ENCODE measurements around the gene KANSL1. TPM values are rescaled to one million over a fixed set of nuclear protein-coding genes. Genes with fewer than 3 reads are reported as not detected.

The KANSL1 gene
- total RNA-seq, 1 donor from 2014 or later = 102 TPM

DNA sequence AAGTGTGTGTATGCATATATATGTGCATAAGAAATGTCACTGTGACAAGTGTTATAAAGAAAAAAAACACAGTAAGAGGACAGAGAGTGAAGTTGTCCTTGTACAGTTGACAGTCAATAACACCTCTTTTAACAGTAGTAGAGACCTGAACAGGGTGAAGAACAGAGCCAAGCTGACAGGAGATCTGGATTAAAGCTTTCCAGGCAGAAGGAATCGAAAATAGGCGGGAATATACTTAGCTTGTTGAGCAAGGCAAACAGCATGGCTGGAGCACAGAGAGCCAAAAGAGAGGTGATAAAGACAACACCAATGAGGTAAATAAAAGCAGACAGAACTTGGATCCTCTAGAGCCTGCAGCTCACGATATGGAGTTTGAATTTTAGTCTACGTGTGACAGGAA is 64.8 kb downstream of the KANSL1 start:
- H3K27ac Mint-ChIP-seq (ENCODE audit: unreplicated experiment) = peak overlapping the region; percentile 11
- TF ChIP-seq, protein P1, sequence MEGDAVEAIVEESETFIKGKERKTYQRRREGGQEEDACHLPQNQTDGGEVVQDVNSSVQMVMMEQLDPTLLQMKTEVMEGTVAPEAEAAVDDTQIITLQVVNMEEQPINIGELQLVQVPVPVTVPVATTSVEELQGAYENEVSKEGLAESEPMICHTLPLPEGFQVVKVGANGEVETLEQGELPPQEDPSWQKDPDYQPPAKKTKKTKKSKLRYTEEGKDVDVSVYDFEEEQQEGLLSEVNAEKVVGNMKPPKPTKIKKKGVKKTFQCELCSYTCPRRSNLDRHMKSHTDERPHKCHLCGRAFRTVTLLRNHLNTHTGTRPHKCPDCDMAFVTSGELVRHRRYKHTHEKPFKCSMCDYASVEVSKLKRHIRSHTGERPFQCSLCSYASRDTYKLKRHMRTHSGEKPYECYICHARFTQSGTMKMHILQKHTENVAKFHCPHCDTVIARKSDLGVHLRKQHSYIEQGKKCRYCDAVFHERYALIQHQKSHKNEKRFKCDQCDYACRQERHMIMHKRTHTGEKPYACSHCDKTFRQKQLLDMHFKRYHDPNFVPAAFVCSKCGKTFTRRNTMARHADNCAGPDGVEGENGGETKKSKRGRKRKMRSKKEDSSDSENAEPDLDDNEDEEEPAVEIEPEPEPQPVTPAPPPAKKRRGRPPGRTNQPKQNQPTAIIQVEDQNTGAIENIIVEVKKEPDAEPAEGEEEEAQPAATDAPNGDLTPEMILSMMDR (IDR thresholded peaks at IDR 0.05) = no peak
- no peak overlapping the region for H3K4me3 Mint-ChIP-seq (ENCODE audit: unreplicated experiment)
- H3K4me1 Mint-ChIP-seq (ENCODE audit: unreplicated experiment) = peaks cover 39% of the 10 kb centered on the region
- H3K9me3 Mint-ChIP-seq (ENCODE audit: unreplicated experiment) = no peaks in the 10 kb centered on the region
- no peaks in the 10 kb centered on the region for H3K27me3 Mint-ChIP-seq (ENCODE audit: unreplicated experiment)
- peaks cover 5% of the 10 kb centered on the region for H3K36me3 Mint-ChIP-seq (ENCODE audit: unreplicated experiment)
- DNase-seq (ENCODE audit: extremely low spot score, unreplicated experiment) = no peak

DNA sequence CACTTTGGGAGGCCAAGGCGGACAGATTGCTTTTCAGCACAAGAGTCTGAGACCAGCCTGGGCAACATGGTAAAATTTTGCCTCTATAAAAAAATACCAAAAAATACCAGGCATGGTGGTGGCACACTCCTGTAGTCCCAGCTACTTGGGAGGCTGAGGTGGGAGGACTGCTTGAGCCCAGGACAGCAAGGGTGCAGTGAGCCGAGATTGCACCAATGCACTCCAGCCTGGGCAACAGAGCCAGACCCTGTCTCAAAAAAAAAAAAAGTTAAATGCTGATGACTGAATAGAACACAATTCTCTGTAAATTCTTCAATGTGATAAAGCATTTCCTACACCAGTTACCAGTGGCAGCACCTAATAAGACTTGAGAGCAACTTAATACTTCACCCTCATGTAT is 65.7 kb downstream of the KANSL1 start:
- Mint-ChIP-seq H3K4me1 (ENCODE audit: unreplicated experiment) (peaks cover 42% of the 10 kb centered on the region), H3K9me3 (ENCODE audit: unreplicated experiment) (no peaks in the 10 kb centered on the region), H3K36me3 (ENCODE audit: unreplicated experiment) (peaks cover 5% of the 10 kb centered on the region), H3K4me3 (ENCODE audit: unreplicated experiment) (no peak overlapping the region), H3K27ac (ENCODE audit: unreplicated experiment) (no peak overlapping the region), H3K27me3 (ENCODE audit: unreplicated experiment) (no peaks in the 10 kb centered on the region)
- DNase-seq (ENCODE audit: extremely low spot score, unreplicated experiment) = no peak
- TF ChIP-seq, protein P1 (IDR thresholded peaks at IDR 0.05) = no peak

DNA sequence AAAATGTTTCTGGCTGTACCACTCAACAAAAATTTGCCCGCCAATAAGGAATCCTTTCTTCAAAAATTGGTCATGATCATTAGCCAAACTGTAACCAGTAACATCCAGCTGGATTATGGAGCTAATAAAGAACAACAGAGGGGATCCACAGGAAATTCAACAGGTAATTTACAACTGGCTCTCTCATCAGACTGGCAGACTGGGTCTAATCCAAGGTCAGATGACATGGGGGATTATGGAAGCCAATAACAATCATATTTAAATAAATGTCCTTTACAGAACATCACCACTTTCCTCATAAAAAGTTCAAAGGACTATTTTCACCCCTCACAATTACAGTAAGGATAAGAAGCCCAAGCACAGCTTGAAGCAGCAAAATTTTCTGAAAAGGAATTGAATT is 66.4 kb downstream of the KANSL1 start:
- peaks cover 44% of the 10 kb centered on the region for H3K4me1 Mint-ChIP-seq (ENCODE audit: unreplicated experiment)
- H3K36me3 Mint-ChIP-seq (ENCODE audit: unreplicated experiment) = peaks cover 5% of the 10 kb centered on the region
- TF ChIP-seq, protein P1 (IDR thresholded peaks at IDR 0.05) = no peak

DNA sequence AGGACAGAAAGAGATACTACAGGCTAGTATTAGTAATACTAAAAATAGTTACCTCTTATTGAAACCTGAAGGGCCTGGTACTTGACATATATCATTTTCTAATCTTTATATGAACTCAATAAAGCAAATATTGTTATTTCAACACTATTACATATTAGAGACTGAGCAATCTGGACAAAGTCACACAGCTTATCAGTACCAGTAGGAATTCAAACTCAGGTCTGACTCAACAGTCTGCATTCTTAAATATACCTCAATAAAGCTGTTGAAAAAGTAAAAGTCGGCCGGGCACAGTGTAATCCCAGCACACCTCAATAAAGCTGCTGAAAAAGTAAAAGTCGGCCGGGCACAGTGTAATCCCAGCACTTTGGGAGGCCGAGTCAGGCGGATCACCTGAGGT is 67.4 kb downstream of the KANSL1 start:
- DNase-seq (ENCODE audit: extremely low spot score, unreplicated experiment) = no peak
- Mint-ChIP-seq H3K27me3 (ENCODE audit: unreplicated experiment) (no peaks in the 10 kb centered on the region), H3K9me3 (ENCODE audit: unreplicated experiment) (no peaks in the 10 kb centered on the region), H3K27ac (ENCODE audit: unreplicated experiment) (no peak overlapping the region), H3K4me1 (ENCODE audit: unreplicated experiment) (peaks cover 49% of the 10 kb centered on the region), H3K4me3 (ENCODE audit: unreplicated experiment) (no peak overlapping the region), H3K36me3 (ENCODE audit: unreplicated experiment) (peaks cover 5% of the 10 kb centered on the region)
- TF ChIP-seq, protein P1 (IDR thresholded peaks at IDR 0.05) = no peak

More for the DNA sequence above, 66.4 kb downstream of the KANSL1 start:
- H3K27ac Mint-ChIP-seq (ENCODE audit: unreplicated experiment) = no peak overlapping the region
- H3K4me3 Mint-ChIP-seq (ENCODE audit: unreplicated experiment) = no peak overlapping the region
- no peaks in the 10 kb centered on the region for H3K9me3 Mint-ChIP-seq (ENCODE audit: unreplicated experiment)
- DNase-seq (ENCODE audit: extremely low spot score, unreplicated experiment) = no peak
- no peaks in the 10 kb centered on the region for H3K27me3 Mint-ChIP-seq (ENCODE audit: unreplicated experiment)

DNA sequence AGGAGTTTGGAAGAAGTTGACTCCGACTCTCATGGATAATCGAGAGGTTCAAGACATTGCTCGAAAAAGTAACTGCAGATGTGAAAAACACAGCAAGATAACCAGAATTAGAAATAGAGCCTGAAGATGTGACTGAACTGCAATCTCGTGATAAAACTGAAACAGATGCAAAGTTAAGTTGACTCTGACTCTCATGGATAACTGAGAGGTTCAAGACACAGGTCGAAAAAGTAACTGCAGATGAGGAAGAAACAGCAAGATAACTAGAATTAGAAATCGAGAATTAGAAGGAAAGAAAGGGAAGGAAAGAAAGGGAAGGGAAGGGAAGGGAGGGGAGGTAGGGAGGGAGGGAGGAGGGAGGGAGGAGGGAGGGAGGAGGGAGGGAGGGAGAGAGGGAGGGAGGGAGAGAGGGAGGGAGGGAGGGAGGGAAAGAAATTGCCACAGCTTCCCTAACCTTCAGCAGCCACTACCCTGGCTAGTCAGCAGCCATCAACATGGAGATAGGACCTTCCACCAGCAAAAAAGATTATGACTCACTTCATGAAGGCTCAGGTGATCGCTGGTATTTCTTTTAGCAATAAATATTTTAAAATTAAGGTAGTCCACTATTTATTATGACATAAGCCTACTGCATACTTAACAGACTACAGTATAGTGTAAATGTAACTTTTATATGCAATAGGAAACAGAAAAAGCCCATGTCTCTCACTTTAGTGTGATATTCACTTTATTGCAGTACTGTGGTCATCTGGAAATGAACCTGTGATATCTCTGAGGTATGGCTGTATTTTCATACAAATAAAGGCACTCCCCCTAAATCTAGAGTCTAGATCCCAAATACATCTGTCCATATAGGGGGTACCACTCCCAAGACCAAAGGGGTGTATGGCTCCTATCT is 68.3 kb downstream of the KANSL1 start:
- H3K4me1 Mint-ChIP-seq (ENCODE audit: unreplicated experiment) = peaks cover 42% of the 10 kb centered on the region
- no peak for DNase-seq (ENCODE audit: extremely low spot score, unreplicated experiment)
- TF ChIP-seq, protein P1 (IDR thresholded peaks at IDR 0.05) = no peak
- peaks cover 5% of the 10 kb centered on the region for H3K36me3 Mint-ChIP-seq (ENCODE audit: unreplicated experiment)
- H3K9me3 Mint-ChIP-seq (ENCODE audit: unreplicated experiment) = no peaks in the 10 kb centered on the region
- no peak overlapping the region for H3K27ac Mint-ChIP-seq (ENCODE audit: unreplicated experiment)
- no peaks in the 10 kb centered on the region for H3K27me3 Mint-ChIP-seq (ENCODE audit: unreplicated experiment)
- H3K4me3 Mint-ChIP-seq (ENCODE audit: unreplicated experiment) = no peak overlapping the region

All from osteocyte (in vitro differentiated cells).